DMS79 (cell line): ENCODE data around the gene PTPRK.
"Not testable (repeated sequence)": the region's sequence is repeated elsewhere in the genome, so short reads cannot be mapped to it uniquely, and the experiment has no call there.

ENCODE experiments used
- DNase-seq: peaks from one replicate; lab custom pipeline; 2025; lab: John Stamatoyannopoulos, UW

PTPRK gene

DNA sequence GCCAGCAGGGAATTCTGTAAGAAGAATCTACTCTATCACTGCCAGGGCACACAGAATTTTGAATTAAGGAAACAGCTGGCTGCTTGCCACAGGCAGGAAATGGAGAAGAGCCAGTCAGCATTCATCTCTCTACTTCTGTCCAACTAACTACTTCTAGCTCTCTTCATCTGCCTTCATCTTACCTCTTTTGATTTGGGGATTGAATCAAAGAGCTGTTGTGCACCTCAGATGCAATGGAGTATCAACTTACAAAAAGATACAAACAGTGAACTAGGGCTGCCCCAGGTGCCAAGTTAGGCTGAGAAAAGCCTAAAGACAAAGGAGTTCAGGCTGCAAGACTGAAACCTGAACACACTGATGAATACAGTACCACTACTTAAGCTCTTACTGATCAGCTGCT is 82.0 kb downstream of the PTPRK start:
- peak; percentile 1 for DNase-seq

DNA sequence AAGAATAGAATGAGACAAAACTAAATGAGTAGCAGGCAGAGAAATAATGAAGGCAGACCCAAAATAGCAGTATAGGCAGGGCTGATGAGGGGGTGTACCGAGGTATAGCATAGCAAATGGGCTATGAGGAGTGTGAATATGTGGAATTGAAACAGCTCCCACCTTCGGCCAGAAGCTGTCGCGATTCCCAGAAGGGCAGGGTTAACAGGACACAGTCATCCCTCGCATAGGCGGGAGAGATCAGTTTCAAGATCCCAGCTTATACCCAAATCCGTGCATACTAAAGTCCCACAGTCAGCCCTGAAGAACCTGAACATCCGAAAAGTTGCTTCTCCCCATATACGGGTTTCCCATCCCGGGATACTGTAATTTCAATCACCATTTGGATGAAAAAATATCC is 82.7 kb downstream of the PTPRK start:
- DNase-seq, result no peak

DNA sequence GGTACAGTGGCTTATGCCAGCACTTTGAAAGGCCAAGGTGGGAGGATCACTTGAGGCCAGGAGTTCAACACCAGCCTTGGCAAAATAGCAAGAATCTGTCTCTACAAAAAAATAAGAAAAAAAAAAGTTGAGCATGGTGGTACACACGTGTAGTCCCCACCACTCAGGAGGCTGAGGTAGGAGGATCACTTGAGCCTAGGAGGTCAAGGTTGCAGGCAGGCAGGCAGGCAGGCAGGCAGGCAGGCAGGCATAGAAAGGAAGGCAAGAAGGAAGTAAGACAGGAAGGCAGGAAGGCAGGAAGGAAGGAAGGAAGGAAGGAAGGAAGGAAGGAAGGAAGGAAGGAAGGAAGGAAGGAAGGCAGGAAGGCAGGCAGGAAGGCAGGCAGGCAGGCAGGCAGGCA is 85.6 kb downstream of the PTPRK start:
- not testable (repeated sequence) for DNase-seq

DNA sequence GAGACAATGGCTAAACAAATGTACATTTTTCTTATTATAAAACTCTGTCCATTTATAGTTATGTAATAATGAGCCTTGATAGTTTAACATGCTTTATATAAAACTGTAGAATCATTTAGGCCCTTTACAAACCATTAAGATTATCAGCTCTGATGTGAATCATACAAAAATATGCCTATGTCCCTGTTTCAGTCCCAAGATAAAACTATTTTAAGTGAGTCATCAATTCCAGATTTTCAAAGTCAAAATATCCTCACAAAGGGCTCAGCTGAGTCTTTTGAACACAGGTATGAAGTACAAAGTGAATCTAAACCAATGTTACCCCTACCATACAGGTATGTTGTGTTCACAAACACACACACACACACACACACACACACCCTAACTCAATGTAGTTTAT is 88.0 kb downstream of the PTPRK start:
- DNase-seq, result no peak

DNA sequence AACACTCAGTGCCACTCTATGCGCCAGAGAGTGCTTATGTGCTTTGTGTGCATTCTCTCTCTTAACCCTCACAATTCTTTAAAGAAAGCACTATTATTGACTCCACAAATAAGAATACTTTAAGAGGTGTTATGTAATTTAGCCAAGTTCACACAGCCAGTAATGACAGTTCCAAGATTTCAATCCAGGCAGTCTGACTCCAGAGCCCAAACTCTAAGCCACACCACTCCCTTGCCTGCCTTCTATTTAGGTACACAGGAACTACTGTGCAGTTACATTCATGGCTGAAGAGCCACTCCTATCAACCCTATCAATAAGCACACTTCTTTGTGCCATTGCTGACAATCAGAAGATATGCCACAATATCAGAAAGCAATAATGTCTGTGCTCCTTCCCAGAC is 93.3 kb downstream of the PTPRK start:
- no peak for DNase-seq

DNA sequence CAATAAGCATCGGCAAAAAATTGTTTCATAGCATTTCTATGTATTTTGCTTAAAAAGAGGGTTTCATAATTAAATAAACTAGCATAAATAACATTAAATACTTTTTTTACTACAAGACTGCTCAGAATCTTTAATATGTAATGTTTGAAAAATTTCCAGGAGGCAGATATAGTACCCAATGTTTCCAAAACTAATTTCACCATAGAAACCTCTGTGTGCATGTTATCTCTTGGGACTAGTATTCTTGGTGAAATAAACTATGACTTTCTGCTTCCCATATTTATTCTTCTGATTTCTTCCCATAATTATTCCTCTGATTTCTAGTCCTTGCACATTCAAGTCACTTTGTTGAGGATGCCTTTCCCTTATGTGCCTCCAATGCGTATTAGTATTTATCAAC is 94.5 kb downstream of the PTPRK start:
- DNase-seq, result no peak

DNA sequence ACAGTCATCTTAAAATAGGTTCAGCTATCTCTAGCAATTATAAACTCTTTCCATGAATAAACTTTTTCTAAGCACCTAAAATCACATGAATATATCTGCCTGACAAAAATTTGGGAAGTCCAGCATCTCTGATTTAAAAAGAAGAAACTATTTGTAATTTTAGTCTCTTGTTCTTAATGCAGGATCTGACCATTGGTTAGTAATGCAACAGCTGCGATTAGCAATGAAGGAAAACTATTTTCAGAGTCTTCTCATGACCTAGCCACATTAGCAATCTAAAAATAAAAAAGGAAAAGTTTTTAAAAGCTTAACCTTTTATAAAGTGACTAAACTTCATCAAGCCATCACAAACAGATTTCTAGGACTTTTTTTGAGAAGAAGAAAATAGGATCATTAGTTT is 97.5 kb downstream of the PTPRK start:
- no peak for DNase-seq

DNA sequence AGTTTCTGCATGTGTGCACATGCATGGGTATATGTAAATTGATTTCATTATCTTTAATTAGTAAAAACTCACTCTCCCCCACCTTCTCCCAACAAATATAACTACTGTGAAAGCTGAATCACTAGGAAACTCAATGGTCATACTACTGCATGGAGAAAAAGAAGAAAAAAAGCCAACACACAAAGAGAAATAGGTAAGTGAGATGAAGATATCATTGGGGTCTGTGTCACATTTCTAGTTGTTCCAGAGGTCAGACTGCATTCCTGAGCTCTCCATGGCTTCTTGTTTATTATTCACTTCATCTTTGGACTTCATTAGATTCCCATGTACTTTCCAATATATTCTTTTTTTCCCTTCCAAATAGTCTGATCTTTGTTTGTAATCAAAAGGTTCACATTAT is 98.2 kb downstream of the PTPRK start:
- DNase-seq, result no peak

DNA sequence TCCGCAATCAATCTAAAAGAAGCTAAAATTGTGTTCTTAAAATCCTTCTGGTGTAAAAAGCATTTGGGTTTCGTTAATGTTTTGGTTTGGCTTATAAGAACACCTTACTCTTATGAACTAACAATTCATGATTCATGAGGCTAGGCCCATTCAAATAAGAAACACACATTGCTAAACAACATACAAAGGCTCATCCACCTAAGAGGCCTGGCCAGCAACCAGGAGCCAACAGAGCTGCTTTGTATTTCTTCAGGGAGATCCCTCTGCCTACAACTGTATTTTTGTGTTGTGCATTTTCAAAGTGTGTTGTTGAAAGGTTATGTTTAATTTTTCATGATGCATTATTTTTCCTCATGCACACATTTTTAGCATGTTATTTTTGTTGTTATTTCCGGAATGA is 98.6 kb downstream of the PTPRK start:
- DNase-seq, result no peak

DNA sequence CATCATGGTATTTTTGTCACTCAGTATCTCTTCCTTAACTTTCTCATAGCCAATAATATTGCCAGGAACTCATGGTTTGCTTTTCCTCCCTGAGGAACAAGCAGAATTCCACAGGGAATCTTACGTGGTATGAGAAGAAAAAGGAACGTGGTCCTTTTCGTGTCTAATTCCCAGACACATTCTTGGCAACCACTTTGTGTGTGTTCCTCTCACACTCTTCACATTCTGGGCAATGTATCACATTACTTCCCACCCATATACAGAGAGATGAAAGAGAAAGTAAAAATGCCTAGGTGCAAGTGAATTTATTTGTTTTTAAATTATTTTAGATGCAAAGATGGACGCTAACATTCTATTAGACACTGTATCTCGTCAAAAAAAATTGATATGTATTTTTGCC is 102.7 kb downstream of the PTPRK start:
- DNase-seq, result no peak

DNA sequence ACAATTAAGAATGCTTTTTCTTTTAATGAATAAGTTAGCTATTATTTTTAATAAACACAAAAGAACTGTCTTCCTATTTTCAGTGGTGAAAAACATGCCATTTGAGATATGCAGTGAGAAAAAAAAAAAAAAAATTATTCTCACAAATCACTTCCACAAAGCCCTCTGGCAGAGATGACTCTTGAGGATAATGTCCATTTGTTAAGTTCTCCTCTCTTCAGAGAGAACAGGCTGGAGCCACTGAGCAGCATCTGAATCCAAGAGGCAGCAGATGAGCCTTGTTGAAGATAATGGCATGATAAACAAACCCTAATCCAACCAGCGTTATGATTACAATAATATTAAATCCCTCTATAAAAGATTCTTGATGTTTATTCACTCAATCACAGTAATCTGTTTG is 105.0 kb downstream of the PTPRK start:
- DNase-seq, result no peak

DNA sequence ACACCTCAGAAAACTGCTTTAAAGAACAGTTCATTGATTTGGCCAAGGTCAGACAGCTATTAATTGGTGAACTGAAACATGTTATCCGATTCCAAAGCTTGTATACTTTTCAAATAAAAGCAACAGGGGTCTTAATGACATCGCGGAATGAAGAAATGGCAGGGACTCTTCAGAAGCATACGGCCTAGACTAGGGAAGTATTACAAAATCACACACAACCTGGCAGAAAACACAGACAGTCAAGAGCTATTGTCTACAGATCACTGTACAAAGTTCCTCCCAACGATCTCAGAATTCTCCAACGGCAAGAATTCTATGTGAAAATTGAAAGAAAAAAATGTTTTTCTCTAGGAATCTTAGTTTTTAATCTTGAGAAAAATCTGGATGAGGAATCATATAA is 105.5 kb downstream of the PTPRK start:
- no peak for DNase-seq

DNA sequence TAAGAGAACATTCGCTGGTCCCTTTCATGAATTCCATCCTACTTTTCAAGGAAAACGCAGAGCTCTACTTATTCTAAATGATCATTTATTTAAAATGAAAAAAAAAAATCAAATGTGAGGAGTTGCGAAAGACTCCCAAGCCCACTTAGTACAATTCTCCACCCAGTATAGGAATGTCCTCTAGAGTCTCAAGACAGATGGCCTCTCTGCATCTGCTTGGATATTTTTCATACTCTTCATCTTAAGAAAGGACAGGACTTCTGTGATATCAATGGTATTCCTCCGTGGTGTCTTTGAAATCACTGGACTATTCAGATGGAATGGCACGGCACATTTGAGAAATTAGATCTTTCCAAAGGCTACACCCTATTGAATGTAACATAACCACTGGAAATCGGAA is 107.1 kb downstream of the PTPRK start:
- DNase-seq, result no peak

DNA sequence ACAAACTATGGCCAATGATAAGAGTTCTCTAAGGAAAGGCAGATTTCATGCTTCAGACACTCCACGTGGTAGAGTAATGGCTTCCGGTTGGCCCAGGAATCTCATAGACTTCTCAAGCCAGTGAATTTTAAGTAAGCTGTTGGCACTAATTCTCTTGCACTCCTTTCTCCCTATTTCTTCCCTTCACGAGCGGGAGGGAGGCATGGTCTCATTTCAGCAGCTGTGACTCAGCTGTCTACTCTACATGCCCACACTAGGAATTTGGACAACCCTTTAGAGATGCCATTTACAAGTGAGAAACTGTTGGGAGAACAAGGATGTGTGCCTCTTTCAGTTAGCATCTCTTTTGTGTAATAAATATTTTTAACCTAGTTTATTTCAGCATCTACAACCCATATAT is 107.7 kb downstream of the PTPRK start:
- no peak for DNase-seq

DNA sequence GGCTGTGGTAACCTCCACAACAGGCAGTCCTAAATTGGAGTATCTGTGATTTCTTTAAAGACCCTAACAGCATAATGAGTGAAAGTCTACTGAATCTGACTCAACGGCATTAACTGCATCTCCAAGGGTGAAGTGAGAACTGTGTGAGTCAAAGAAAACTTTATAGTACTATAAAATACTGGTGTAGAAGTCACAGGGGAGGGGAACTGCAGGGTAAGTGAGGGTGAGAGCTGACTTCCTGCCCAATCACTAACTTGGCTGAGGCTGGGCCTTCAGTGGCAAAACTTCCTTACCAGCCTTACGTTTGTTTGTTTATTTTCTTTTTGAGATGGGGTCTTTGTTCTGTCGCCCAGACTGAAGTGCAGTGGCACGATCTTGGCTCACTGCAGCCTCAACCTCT is 109.8 kb downstream of the PTPRK start:
- DNase-seq, result no peak

DNA sequence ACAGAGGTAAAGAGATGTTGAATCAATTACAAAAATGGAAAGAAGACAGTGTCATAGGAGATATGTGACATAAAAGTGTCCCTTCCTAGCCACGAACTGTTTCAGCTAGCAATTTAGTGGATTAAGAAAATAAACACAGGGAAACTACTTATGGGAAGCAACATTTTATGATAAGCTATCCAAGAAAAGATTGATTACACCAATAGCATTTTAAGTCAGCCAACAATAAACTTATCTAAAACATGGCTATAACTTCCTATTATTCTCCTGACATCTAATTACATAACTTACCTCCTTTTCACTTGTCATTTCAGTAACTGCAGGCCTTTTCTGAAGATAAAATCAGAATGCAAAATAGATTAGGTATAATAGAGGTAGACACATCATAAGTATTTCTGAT is 111.4 kb downstream of the PTPRK start:
- no peak for DNase-seq

DNA sequence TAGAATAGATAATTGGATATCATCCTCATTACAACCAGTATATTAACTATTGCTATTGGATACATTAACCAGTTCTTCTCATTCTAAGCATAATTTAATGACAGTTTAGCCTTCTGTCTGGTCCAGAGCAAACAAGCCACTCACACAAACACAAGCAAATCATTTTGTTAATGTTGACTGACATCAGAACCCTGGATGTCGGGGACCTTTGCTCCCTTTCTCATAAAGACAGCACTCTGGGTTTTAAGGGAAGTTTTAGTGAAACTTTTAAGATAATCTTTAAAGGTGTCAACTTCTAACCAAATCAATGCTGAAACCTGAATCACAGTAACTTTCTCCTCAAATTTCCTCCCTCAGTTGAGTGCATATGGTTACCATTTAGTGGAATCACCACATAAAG is 113.9 kb downstream of the PTPRK start:
- no peak for DNase-seq

DNA sequence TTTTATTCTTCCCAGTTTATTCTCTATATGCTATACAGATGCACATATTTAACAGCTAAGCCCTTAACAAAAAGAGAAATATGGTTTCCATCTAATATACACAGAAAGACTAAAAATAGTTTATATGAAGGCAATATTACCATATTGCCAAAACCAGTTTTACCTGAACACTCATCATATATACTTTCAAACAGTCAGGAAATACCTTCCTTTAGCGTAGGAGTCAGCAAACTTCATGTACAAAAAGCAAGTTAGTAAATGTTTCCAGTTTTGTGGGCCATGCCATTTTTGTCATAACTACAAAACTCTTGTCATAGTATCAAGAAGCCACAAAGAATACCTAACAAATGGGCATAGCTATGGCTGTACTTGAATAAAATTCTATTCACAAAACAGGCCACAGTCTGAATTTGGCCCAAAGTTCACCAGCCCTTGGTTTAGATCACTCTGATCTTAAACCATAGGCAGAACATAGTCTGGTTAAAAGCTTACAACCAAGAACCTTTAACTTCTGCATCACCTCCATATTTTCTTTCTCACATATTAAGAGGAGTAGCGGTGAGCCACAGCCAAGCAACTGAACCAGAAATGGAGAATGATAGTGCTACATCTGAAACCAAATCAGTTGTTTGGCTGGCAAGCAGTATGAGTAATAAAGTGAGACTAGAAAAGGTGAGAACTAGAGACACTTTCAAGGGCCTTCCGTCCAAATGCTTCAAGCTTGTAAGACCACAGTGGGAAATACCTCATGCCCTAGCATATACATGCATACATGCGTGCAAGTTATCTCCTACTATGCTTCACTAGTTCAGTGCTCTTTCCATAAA is 116.6 kb downstream of the PTPRK start:
- DNase-seq, result no peak

DNA sequence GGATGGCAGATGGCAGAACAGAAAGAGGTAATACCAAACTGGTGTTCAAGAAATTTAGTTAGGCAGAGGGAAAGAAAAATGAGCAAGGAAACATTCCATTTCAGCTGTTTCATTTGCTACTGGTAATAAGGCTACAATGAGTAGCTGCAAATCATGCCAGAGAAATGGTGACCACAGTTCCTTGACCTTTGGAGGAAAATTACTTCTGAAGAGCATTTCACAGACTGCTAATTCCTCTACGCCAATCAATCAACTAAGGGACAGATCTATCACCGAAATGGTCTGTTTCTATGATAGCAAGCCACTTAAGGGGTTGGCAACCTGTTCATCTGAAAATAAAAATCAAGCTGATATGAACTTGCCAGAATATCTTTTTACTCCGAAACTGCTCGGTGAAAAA is 119.5 kb downstream of the PTPRK start:
- no peak for DNase-seq

DNA sequence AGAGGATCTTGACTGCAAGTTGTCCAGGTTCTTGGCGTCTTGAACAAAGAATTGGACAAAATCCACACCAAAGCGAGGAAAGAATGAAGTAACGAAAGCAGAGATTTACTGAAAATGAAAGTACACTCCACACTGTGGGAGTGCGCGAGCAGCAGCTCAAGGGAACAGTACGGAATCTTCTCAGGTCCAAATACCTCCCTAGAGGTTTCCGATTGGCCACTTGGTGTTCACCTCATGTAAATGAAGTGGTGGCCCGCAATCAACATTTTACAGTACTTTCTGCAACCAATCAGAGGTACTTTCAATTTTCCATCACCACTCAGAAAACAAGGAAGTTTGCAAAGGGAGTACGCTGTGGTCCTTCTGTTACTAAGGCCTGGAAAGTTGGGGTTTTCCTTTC is 122.4 kb downstream of the PTPRK start:
- DNase-seq, result no peak

DNA sequence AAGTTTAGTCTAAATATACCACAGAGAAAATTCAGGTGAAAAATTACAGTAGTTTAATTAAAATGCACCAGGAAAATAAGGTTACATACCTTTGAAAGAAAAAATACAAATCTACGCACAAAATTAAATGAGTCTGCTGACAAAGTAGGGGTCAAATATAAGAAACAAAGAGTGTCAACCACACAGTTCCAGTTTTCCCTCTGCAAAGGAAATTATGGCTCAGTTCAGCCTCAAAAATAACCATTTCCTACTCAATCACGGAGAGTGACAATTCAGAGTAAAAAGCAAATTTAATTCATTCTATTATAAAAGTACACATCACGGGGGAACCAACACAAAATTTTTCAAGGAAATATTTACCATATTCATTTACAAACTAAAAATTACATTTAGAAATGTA is 124.8 kb downstream of the PTPRK start:
- no peak for DNase-seq

DNA sequence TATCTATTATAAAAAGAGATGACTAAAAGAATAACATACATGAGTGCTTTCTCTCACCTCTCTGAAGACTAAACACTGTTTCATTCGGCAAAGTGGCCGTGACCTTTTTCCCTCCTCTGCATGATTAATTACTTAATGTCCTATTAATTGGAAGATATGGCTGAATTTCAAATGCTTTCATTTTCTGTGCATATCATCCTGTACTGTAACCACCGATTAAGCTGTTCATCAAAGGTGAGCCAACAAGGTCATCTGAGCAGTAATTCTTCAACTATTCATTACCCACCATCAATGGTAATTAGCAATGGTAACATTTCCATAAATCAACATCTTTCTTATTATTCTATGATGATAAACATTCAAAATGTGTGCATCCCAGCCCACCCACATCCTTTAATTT is 125.2 kb downstream of the PTPRK start:
- no peak for DNase-seq

DNA sequence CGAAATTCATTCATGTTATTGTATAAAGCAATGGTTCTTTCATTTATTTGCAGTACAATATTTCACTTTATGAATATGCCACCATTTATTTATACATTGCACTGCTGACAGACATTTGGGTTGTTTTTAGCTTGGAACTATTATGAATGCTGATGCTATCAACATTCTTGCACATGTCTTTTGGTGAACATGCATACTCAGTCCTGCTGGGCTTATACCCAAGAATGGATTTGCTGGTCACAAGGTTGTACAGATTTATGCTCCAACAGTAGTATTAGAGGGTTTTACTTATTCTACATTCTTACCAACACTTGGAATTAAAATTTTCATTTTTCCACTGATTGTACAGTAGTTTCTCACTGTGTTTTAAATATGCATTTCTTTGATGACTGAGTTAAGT is 126.2 kb downstream of the PTPRK start:
- no peak for DNase-seq

DNA sequence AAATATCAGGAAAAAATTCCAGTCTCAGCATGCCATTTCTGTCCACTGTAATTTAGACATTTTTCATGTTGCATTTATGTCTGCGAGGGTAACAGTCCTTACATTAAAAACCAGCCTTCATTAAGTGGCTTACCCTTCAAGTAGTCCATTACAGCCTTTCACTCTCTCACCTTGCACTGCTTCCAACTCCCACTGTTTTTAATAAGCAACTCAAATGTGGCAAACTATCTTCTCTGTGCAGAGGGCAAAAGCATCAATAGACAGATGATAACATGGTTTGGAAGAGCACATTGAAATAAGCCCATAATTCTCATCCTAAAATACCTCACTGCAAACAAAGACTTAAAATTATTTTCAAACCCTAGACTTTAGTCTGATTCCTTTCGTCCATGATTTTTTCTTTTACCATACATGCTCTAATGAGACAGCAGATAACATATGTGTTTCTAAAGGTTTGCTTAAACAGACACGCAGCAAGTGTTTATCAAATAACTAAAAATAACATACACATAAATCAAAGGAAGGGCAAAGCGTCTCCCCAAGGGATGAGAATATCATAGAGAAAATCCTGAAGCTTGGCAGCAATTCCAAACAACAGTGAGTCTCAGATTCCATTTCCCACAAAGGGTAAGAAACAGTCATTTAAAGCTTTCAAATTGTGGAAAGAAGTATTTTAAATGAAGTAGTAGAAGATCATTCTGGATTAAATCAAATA is 130.4 kb downstream of the PTPRK start:
- no peak for DNase-seq
